ENCODE data around the gene CTCFL. TPM values are rescaled to one million over a fixed set of nuclear protein-coding genes. Genes with fewer than 3 reads are reported as not detected.

Gene CTCFL
- total and polyA plus RNA-seq, 4 donors: 0.05 to 0.08 (median 0.08) TPM; not detected in 1

DNA sequence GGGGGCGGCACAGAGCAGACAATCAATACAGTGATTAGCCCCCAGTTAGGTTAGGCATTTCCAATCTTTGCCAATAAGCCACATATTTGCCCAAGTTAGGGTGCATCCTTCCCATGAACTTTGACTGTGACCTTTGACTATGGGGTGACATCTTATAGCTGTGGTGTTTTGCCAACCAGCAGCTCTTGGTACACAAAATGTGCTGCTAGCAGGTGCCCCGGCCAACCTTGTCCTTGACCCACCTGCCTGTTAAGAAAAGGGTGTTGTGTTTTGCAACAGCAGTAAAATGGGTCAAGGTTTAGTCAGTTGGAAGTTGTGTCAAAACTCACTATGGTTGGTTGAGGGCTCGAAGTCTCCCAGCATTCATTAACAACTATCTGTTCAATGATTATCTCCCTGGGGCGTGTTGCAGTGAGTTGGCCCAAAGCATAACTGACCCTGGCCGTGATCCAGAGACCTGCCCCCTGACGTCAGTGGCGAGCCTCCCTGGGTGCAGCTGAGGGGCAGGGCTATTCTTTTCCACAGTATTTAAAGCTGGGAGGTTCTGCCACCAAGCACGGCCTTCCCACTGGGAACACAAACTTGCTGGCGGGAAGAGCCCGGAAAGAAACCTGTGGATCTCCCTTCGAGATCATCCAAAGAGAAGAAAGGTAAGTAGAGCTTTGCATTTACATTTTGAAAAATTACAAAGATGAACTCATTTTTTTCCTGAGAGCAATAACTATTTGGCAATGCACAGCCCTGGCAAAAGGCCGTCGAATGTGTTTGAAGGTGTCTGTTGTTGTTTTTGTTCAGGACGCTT, 35.8 kb upstream of the CTCFL start, which contains the start of gene PCK1:
Gene PCK1, plus strand, starts transcription at position 557 of the 802 bp plus-strand sequence. CDS start 302 bp downstream, outside the sequence.
- Histone ChIP-seq H3K9me3 (ENCODE audit: control insufficient read depth in 4 of 4, low read length in 3 of 4) (no peaks in the 10 kb centered on the region), H3K36me3 (ENCODE audit: control insufficient read depth in 4 of 4, insufficient read depth in 3 of 4, low read depth in 1 of 4, low read length in 3 of 4) (peaks cover 0 to 5% (median 0%) of the 10 kb centered on the region in 4 donors), H3K4me3 (ENCODE audit: low read depth in 1 of 3, low read length in 3 of 3) (peak within 1 kb of the TSS; percentile 15 to 78 (median 67)), H3K9ac (ENCODE audit: low read depth in 1 of 2, low read length in 2 of 2) (peak within 1 kb of the TSS; percentile 69 to 90), H3K4me1 (ENCODE audit: control insufficient read depth in 4 of 4, insufficient read depth in 4 of 4, low read length in 3 of 4) (peaks cover 7 to 59% (median 29%) of the 10 kb centered on the region in 4 donors), H3K27ac (ENCODE audit: low read depth in 1 of 2, low read length in 2 of 2) (peak within 1 kb of the TSS; percentile 89 to 92), H3K27me3 (ENCODE audit: control insufficient read depth in 4 of 4, insufficient read depth in 4 of 4, low read length in 3 of 4) (no peaks in the 10 kb centered on the region)
- DNase-seq (ENCODE audit: low spot score): peak; percentile 94
- 20% methylated on average over 14 of the region's 14 CpGs for WGBS
- TF ChIP-seq, protein P1, sequence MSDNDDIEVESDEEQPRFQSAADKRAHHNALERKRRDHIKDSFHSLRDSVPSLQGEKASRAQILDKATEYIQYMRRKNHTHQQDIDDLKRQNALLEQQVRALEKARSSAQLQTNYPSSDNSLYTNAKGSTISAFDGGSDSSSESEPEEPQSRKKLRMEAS (IDR thresholded peaks at IDR 0.05): peak; percentile 38
- TF ChIP-seq RXRA (IDR thresholded peaks at IDR 0.05) (peak; percentile 98 to 99), ATF3 (IDR thresholded peaks at IDR 0.05) (peak; percentile 69), HNF4G (IDR thresholded peaks at IDR 0.05) (peak; percentile 86), FOXA1 (IDR thresholded peaks at IDR 0.05) (peak; percentile 29), YY1 (IDR thresholded peaks at IDR 0.05) (peak; percentile 76), CTCF (IDR thresholded peaks at IDR 0.05; ENCODE audit: low read depth, low read length, missing input control) (no peak), RAD21 (IDR thresholded peaks at IDR 0.05) (peak; percentile 33 to 51), TAF1 (conservative IDR thresholded peaks at IDR 0.05) (peak; percentile 96), ZBTB33 (IDR thresholded peaks at IDR 0.05) (peak; percentile 47), EGR1 (IDR thresholded peaks at IDR 0.05; ENCODE audit: low read depth in 2 of 2) (peak; percentile 30 to 48), GABPA (IDR thresholded peaks at IDR 0.05 in 1 of 2, conservative IDR thresholded peaks at IDR 0.05 in 1 of 2) (no peak), JUND (IDR thresholded peaks at IDR 0.05) (peak; percentile 88 to 91), REST (IDR thresholded peaks at IDR 0.05) (peak; percentile 96), NR2F2 (IDR thresholded peaks at IDR 0.05) (peak; percentile 97), HNF4A (conservative IDR thresholded peaks at IDR 0.05) (peak; percentile 93 to 96), FOXA2 (IDR thresholded peaks at IDR 0.05) (peak; percentile 75), SP1 (IDR thresholded peaks at IDR 0.05) (peak; percentile 99)

Data from liver (tissue), 9 donors.